Activated CD8-positive, alpha-beta memory T cell treated with anti-CD3 and anti-CD28 coated beads for 1 hour (primary cell): ENCODE results near the gene CDA.

Experiments
- DNase-seq, 2 donors: peaks; one replicate each; pipeline ENCODE4 v3.0.0-alpha.2; 2020; ENCODE audit warnings: low read depth in 1 of 2; ENCODE audit errors: extremely low read depth in 1 of 2

The CDA gene

DNA sequence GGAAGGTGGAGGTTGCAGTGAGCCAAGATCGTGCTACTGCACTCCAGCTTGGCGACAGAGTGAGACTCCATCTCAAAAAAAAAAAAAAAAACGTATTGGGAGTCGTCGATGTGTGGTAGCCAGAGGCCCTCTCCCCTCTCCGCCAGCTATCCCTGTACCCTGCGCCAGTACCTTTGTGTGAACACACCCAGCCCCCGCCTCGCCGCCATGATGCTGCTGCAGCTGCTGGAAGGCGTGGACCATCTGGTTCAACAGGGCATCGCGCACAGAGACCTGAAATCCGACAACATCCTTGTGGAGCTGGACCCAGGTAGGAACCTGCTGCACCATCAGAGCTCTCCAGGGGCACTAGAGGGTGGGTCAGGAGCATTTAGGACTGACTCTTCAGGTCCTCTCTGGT lies 56.5 kb downstream of the CDA start:
- DNase-seq, result no peak

DNA sequence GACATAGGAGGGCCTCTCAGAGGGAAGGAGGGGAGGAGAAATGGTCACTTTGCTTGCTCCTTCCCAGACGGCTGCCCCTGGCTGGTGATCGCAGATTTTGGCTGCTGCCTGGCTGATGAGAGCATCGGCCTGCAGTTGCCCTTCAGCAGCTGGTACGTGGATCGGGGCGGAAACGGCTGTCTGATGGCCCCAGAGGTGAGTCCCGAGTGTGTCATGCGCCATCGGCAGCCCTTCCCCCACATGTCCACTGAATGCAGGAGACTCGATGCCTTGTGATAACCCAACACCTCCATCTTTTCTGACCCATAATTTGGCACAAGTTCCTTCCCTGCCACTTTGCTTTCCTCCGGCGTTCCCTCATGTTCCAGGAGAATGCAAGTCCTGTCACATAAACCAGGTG lies 59.5 kb downstream of the CDA start:
- DNase-seq, result no peak

DNA sequence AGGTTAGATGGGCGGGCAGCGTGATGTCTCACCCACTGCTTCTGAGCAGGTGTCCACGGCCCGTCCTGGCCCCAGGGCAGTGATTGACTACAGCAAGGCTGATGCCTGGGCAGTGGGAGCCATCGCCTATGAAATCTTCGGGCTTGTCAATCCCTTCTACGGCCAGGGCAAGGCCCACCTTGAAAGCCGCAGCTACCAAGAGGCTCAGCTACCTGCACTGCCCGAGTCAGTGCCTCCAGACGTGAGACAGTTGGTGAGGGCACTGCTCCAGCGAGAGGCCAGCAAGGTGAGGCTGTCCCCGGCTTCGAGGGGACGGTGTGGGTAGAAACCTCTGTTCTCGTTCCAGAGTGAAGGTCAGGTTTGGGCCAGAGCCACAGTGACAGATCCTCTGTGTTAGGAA lies 60.0 kb downstream of the CDA start:
- no peak for DNase-seq

- no peak for DNase-seq
These were observed 63.4 kb downstream of the CDA start for GRCh38 chr1:20652300-20652699.

DNA sequence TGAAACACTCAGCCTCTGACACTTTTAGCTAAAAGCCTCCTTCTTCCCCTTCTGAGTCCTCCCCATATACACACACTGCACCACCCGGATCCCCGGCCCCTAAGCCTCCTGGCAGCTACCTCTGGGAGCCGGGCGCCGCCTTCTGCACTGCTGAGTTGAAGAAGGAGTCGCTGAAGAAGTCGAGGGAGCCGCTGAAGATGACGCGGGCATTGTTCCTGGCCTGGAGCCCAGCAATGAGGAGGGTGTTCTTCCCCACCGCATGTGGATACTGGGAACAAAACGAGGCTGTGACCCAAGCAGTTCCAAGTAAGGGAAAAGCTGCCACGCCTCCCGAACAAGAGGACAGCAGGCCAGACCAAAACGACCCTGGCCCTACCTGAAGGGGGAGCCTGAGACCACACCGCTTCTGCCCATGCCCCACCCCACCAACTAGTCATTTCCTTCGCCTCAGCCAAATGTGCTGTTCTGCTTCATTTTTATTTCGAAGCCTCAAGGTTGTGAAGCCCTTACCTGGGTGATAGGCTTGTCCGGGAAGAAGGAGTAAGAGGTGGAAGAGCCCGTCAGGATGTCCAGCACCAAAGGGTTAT lies 65.3 kb downstream of the CDA start:
- no peak for DNase-seq

DNA sequence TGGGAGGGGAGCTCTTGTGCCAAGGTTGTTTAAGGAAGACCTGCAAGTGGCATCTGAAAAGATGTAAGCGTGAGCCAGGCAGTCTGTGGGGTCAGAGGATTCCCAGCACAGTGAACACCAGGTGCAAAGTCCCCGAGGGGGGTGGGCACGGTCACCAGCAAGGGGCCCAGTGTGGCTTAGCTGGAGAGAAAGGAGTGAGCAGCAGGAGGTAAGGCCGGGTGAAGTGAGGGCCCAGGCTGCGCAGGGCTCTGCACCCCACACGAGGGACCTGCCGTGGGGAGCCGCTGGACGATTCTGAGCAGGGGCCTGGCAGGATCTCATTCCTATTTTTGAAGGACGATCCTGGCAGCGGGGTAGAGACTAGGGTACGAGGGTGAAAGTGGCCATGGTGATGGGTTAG lies 68.1 kb downstream of the CDA start:
- no peak for DNase-seq

- DNase-seq, result no peak
These were observed 69.4 kb downstream of the CDA start for GRCh38 chr1:20658166-20658915.

DNA sequence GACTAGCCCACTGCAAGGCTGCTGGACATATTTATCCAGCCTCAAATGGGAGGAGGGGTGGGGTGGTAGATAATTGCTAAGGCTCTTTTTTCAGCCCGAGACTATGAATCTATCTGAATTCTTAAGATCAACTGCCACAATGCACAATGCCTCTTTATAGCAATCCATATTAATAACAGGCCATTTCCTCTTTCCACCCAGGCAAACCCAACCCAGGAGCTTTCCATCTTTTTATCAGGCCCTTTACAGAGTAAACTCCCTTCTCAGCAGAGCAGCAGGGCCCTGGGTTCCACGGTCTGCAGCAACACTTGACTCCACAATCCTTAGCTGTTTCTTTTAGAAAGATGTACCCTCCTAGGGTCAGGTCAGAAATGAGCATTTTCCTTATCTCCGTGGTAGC lies 71.5 kb downstream of the CDA start:
- no peak for DNase-seq

DNA sequence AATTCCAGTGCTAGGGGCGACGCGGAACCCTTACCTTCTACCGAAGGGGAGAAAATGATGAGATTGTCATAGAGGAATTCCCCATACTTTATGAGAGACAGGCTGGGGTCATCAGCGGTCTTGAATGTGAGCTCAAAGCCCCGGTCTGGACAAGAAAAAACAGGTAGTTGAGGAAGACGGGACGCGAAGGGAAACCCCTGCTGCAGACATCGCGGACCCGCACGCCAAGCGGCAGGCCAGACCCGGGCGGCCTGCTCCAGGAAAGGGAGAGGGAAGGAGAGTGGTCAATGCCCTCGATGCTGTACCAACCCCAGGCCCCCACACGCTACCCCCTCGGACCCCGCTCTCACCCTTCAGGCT lies 71.9 kb downstream of the CDA start:
- DNase-seq, result no peak

DNA sequence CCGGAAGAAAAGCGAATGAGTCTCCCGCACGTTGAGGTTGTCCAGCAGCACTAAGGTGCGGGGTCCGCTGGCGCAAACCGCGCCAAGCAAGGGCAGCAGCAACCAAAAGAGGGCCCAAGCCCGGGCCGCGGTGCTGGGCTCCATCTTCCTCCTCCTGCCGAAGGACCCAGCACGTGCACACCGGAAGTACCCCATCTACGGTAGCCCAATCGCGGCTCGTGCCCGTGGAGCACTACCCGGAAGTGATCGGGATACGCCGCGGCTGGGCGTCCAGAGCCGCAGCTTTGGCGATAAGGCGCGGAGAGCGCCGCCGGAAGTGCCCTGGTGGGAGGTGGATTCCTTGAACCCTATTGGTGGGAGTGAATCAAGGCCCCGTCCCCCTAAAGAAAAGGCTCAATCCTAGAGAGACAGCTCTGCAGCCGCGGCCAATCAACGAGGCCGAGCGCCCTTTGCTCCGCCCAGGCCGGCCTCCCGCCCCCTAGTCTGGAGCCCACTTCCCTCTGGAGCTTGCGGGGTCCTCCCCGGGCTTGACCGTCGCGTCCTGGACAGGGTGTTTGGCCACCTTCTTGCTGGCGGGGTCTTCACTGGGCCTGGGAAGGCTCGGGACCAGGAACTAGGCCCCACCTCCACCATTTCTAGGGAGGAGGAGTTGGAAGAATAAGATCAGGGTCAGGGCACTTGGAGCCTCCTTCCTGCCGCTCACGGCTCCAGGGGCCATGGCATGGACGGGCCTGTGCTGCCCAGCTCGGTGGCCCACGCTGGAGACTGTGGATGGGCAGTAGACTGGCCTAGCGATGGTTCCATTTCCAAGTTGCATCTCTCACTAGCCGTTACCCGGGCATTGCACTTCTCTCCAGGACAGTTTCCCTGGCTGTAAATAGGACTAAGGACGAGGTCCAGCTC lies 72.6 kb downstream of the CDA start, which contains the start of gene DDOST:
Gene DDOST, minus strand, starts transcription at position 163 of the 903 bp plus-strand sequence. Its CDS starts 19 bp downstream, at position 144.
- DNase-seq, result peak; percentile 84 to 86

- DNase-seq, result no peak
These were observed 73.2 kb downstream of the CDA start for GRCh38 chr1:20662110-20662475.

DNA sequence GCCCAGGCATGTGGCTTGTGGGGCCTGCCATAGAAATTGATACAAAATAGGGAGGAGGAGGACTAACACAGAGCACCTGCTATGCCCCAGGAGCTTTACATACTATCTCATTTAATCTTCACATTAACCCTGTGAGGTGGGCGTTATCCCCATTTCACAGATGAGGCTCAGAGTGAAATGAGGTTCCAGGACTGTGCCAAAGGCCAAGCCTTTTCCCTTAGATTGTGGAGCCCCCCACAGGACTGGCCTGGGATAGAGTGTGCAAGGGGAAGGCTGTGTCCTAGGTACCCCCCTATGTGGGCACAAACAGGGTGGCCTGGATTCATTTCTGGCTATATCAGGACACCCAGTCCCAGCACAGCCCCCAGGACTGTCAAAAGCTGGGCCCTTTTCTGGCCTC lies 74.5 kb downstream of the CDA start:
- no peak for DNase-seq

- DNase-seq, result no peak
These were observed 75.2 kb downstream of the CDA start for GRCh38 chr1:20663969-20664715.

DNA sequence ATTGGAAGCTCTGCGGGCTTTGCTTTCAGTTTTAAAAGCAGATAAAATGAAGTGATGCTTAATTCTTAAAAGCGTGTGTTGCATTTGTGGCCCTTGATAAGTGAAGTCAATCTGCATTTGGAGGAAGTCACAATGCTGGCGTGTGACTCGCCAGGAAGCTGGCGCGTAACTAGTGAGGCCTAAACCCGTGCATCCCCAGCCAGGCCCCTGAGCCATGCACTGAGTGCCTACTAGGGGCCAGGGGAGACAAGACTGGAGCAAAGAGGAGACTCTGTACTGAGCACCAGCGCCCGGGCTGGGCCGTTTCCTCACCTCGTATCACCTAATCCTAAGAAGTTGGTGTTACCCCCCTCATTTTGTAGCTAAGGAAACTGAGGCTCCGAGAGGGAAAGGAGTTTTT lies 76.8 kb downstream of the CDA start:
- no peak for DNase-seq

DNA sequence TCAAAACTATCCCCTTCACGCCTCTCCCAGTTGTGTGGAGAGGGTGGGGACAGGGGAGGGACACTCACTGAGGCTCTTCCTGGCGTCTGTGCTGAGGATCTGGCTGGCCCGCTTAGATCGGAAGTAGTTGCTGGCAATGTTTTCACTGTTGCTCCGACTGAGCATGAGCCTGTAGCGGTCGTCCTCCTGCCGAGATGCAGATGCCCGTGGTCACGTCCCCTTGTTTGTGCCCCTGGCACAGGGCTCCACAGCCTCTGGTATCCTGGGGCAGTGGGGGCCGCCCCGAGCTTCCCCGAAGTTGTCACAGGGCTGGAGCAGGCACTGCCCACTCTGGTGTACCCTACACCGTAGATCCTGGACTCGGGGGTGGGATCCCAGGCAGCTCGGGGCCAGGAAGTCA lies 77.2 kb downstream of the CDA start:
- DNase-seq, result no peak

DNA sequence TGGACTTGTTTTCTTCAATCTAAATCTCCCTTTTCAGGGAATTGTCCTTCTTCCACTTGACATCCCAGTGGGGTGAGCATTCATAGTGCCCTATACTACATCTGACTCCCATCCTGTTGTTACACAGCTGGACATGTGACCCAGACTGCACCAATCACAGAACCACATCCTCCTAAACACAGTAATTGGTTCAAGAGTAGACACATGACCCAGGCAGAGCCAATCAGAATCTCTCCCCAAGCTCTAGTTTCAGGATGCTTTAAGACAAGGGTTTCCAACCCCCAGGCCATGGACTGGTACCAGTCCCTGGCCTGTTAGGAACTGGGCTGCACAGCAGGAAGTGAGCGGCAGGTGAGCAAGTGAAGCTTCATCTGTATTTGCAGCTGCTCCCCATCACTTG lies 77.9 kb downstream of the CDA start:
- DNase-seq, result no peak
